DND-41 (cell line): Measurements from ENCODE around the gene DCUN1D3.

ENCODE experiments used
- EZH2 ChIP-seq: IDR thresholded peaks from 3 replicates; pipeline ENCODE4 v1.6.1; 2012; ENCODE audit warnings: borderline replicate concordance, low read depth, mild to moderate bottlenecking, moderate library complexity, low read length, inconsistent platforms; ENCODE audit not compliant: severe bottlenecking
- TF ChIP-seq, protein P1 (sequence below): IDR thresholded peaks from 2 replicates; pipeline ENCODE4 v1.5.1; 2012; ENCODE audit warnings: borderline replicate concordance, low read length, moderate library complexity, mild to moderate bottlenecking; ENCODE audit not compliant: poor library complexity, severe bottlenecking; ENCODE audit errors: extremely low read depth

- no peak for TF ChIP-seq EZH2
- TF ChIP-seq, protein P1, sequence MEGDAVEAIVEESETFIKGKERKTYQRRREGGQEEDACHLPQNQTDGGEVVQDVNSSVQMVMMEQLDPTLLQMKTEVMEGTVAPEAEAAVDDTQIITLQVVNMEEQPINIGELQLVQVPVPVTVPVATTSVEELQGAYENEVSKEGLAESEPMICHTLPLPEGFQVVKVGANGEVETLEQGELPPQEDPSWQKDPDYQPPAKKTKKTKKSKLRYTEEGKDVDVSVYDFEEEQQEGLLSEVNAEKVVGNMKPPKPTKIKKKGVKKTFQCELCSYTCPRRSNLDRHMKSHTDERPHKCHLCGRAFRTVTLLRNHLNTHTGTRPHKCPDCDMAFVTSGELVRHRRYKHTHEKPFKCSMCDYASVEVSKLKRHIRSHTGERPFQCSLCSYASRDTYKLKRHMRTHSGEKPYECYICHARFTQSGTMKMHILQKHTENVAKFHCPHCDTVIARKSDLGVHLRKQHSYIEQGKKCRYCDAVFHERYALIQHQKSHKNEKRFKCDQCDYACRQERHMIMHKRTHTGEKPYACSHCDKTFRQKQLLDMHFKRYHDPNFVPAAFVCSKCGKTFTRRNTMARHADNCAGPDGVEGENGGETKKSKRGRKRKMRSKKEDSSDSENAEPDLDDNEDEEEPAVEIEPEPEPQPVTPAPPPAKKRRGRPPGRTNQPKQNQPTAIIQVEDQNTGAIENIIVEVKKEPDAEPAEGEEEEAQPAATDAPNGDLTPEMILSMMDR: no peak
These were observed 48.6 kb downstream of the DCUN1D3 start for GRCh38 chr16:20851601-20852000.
